GM18867 (cell line): Measurements from ENCODE around the gene TP53.
"Not testable (repeated sequence)": the region's sequence is repeated elsewhere in the genome, so short reads cannot be mapped to it uniquely, and the experiment has no call there.

ENCODE experiments used
- ATAC-seq: cut with Tn5 transposase; IDR thresholded peaks from one replicate; pipeline ENCODE4 v1.9.1; 2021; ENCODE audit warnings: mild to moderate bottlenecking, moderate library complexity; ENCODE audit not compliant: unreplicated experiment

Gene TP53

DNA sequence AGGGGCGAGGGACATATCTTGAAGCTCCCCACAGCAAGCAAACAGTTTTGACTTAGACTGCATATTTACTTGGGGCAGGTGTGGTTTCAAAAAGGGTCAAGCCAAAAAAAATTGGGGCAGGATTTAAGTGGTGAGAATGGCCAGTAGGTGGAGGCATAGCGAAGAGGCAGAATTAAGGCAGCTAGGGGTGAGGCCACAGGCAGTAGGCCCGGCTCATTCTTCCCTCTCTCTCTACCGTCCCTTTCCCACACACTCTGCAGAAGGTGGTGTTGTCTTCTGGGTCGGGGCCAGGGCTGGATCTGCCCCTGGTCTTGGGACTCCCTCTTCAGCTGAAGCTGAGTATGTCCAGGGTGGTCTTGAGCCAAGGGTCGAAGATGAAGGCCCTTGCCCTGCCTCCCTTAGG, 54.8 kb downstream of the TP53 start:
- ATAC-seq = no peak

DNA sequence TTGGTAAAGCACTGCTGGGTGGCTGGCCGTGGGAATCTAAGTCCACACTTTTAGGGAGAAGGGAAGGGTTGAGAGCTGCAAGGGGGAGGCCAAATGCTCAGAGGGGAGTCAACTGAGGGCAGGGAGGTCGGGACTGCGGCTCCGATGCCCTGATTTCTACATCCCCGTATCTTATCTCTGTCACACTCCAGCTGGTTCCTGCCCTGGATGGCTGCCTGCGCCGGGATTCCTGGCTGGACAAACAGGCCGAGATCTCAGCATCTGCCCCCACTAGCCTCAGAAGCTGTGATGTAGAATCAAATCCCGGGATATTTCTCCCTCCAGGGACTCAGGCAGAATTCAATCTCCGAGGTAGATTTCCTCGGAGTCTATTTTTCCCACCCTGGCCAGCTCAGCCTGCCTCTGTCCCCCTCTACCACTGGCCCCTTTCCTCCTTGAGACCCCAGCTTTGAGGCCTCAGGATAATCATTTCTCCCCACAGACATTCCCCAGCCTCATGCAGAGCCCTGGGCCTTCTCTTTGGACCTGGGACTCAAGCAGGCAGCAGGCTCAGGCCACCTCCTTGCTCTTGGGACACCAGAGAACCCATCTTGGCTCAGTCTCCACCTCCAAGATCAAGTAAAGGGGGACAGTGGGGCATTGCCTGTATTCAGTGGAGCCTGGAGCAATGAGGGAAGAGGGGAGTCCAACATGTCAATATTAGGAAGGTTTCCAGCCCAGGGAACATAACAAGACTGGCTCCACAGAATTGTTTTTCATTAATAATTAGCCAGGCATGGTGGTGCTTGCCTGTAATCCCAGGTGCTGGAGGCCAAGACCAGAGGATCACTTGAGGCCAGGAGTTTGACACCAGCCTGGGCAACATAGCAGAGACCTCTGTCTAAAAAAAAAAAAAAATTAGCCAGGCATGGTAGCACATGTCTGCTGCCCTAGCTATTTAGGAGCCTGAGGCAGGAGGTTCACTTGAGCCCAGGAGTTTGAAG, 55.6 kb downstream of the TP53 start:
- ATAC-seq = no peak

DNA sequence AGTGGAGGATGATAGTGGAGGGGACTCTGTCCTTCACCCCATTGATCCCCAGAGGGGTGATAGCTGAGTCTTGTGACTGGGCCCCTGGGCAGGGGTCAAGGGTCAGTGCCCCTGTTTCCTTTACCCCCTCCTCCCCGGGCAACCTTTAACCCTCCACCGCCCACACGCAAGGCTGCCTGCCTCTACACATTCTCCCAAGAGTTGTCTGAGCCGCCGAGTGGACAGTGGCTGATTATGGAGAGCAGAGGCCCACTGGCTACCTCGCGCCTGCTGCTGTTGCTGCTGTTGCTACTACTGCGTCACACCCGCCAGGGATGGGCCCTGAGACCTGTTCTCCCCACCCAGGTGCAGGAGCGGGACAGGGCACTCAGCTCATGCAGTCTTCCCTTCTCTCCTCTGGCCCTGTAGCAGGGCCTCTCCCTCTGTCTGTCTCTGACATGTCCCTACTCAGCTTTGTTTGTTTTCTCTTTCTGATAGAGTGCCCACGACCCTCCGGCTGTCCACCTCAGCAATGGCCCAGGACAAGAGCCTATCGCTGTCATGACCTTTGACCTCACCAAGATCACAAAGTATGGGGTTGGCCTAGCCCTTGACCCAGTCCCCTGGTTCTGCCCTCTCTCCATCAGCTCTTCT, 57.2 kb downstream of the TP53 start, which contains the start of gene SHBG:
Gene SHBG (plus strand): TSS at position 197 of the 633 bp plus-strand sequence. CDS start 38 bp downstream, at position 235.
- ATAC-seq = no peak

DNA sequence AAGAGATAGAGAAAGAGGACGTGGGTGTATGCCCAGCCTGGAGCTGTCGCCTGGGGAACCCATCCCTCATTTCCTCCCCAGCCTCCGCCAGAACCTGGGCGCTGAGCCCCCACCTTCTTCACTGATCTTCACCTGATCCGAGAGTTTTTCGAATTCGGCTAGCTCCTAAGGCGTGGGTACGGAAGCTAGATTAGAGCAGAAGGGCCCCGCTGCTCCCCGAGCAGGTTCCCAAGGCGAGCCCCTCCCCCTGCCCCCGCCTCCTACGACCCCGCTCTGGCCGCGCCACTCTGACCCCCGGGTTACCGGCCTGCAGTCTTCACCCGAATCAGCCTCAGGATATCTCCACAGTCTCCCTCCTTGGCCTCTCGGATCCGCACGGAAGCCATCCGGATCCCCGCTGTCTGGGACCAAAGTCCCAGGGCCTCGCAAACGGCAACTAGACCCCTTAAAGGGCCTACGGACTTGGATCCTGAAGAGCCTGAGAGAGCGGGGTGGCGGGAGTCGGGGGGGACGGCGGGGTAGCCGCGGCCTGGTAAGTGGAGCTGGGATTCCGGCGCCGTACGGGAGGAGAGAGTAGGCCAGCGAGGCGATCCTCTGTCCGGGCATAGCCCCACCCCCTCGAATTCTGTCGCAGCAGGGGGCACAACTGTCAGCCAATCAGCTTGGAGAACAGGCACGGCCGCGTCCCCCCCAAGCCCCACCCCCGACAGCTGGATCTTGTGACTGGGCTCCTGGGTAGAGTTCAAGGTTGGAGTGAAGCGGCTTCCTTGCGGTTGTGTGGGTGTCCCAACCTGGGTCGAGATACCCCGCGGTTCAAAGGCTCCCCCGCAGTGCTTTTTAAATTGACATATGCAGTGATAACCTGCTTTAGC, 59.8 kb downstream of the TP53 start, which contains the start of gene SAT2:
Gene SAT2 (minus strand): TSS at position 572 of the 872 bp plus-strand sequence. CDS start 186 bp downstream, at position 386.
- ATAC-seq = peak; percentile 80

DNA sequence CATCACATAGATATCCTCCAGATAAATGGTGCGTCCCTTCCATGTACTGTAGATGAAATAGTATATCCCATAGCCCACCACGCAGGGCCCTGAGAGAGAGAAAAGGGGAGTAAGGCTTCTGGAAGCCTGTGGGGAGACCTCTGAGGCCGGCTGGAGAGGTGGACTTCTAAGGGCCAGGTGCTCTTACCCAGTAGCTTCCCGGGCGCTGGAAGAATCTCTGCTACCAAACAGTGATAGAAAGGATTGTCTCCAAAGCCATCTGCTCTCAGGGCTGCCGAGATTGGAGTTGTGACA, 60.4 kb downstream of the TP53 start:
- no peak for ATAC-seq

GRCh38 chr17:7626307-7626706, 61.0 kb downstream of the TP53 start:
- ATAC-seq = no peak

DNA sequence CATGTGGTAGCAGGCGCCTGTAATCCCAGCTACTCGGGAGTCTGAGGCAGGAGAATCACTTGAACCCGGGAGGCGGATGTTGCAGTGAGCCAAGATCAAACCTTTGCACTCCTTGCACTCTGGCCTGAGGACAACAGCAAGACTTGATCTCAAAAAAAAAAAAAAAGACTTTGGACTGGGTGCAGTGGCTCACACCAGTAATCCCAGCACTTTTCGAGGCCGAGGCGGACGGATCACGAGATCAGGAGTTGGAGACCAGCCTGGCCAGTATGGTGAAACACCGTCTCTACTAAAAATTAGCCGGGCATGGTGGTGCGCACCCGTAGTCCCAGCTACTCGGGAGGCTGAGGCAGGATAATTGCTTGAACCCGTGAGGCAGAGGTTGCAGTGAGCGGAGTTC, 61.5 kb downstream of the TP53 start:
- not testable (repeated sequence) for ATAC-seq

- ATAC-seq = no peak
Observed at GRCh38 chr17:7623661-7624060, 63.6 kb downstream of the TP53 start.

DNA sequence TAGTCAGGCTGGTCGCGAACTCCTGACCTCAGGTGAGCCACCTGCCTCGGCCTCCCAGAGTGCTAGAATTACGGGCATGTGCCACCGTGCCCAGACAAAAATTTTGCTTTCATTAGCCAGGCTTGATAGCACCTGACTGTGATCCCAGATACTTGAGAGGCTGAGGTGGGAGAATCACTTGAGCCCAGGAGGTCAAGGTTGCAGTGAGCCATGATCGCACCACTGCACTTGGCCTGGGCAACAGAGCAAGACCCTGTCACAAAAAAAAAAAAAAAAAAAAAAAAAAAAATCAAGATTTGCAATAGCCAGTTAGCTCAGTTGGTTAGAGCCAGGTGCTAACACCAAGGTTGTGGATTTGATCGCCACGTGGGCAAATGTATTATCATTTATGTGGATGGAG, 66.5 kb downstream of the TP53 start:
- ATAC-seq = no peak

DNA sequence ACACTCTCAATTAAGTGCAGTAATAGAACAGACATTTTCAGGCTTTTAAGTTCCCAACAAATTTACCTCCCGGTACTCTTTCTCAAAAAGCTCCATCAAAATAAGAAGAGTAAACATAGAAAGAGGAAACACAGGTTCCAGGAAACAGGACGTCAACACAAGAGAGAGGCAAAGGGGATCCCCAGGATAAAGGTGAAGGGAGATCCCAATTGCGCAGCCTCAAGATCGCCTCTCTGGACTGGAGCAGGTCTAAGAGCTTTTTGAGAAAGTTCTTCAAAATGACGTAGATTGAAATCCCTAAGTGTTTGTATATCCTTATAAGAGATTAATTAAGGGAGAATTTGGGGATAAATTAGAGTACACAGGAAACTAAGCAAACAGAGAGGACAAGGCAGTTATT, 68.7 kb downstream of the TP53 start:
- no peak for ATAC-seq
